Activated B cell treated with CpG ODN at 0.5 μM for 24 hours (primary cell): ENCODE results near the gene ECPAS. TPM values are rescaled to one million over a fixed set of nuclear protein-coding genes. Genes with fewer than 3 reads are reported as not detected.
"Not testable (repeated sequence)": the region's sequence is repeated elsewhere in the genome, so short reads cannot be mapped to it uniquely, and the experiment has no call there.

Source experiments
- ATAC-seq: fragments of 200-7000 bp; cut with Tn5 transposase; one replicate; pipeline ENCODE4 v1.10.0; 2021; ENCODE audit warnings: low read depth, mild to moderate bottlenecking, moderate library complexity
- CTCF ChIA-PET: fragments of 350-600 bp; sonication (Branson Sonifier 250); formaldehyde crosslinking; loops from one replicate; lab custom pipeline; 2021; ENCODE audit warnings: antibody characterized with exemption; lab: Charles Lee
- POLR2A ChIA-PET: fragments of 350-600 bp; sonication (Branson Sonifier 250); formaldehyde crosslinking; loops from one replicate; lab custom pipeline; 2021; ENCODE audit warnings: antibody characterized with exemption; lab: Charles Lee
- DNase-seq: peaks from one replicate; pipeline ENCODE4 v3.0.0; 2022
- H3K27ac Mint-ChIP-seq: one replicate; pipeline ENCODE4 v1.8.0; 2020; ENCODE audit warnings: mixed read lengths
- H3K27me3 Mint-ChIP-seq: one replicate; pipeline ENCODE4 v1.8.0; 2021; ENCODE audit warnings: mixed read lengths
- H3K36me3 Mint-ChIP-seq: one replicate; pipeline ENCODE4 v1.8.0; 2021; ENCODE audit warnings: low read depth, mixed read lengths
- H3K4me1 Mint-ChIP-seq: one replicate; pipeline ENCODE4 v1.8.0; 2021; ENCODE audit warnings: mixed read lengths
- H3K4me3 Mint-ChIP-seq: one replicate; pipeline ENCODE4 v1.8.0; 2020; ENCODE audit warnings: mild to moderate bottlenecking, mixed read lengths
- H3K9me3 Mint-ChIP-seq: one replicate; pipeline ENCODE4 v1.8.0; 2020; ENCODE audit warnings: mixed read lengths
- intact Hi-C: fragments of 100-400 bp; cut with micrococcal nuclease; formaldehyde crosslinking; loops from one replicate; pipeline ENCODE4 v1.15.1; 2024
- total RNA-seq: library from RNA; stranded (reverse); gene quantifications from 2 replicates; pipeline ENCODE4 v1.2.3, GENCODE V29; 2022
- TF ChIP-seq, protein P1 (sequence below): fragments of 200-600 bp; IDR thresholded peaks from one replicate; pipeline ENCODE4 v1.8.0; 2022; ENCODE audit warnings: antibody characterized with exemption, mild to moderate bottlenecking

ECPAS gene
- total RNA-seq, 1 donor from 2014 or later = 81.9 TPM

- ChIA-PET CTCF (interaction anchor here (0.6 kb wide), 1 partner anchor 12 kb away, joined by 3 read pairs; no protein-coding TSS in a partner anchor), POLR2A (no interaction called here)
- ATAC-seq (no peak), DNase-seq (no peak)
- H3K9me3 Mint-ChIP-seq = peaks cover under 1% of the 10 kb centered on the region
- no peak overlapping the region for H3K27ac Mint-ChIP-seq
- TF ChIP-seq, protein P1, sequence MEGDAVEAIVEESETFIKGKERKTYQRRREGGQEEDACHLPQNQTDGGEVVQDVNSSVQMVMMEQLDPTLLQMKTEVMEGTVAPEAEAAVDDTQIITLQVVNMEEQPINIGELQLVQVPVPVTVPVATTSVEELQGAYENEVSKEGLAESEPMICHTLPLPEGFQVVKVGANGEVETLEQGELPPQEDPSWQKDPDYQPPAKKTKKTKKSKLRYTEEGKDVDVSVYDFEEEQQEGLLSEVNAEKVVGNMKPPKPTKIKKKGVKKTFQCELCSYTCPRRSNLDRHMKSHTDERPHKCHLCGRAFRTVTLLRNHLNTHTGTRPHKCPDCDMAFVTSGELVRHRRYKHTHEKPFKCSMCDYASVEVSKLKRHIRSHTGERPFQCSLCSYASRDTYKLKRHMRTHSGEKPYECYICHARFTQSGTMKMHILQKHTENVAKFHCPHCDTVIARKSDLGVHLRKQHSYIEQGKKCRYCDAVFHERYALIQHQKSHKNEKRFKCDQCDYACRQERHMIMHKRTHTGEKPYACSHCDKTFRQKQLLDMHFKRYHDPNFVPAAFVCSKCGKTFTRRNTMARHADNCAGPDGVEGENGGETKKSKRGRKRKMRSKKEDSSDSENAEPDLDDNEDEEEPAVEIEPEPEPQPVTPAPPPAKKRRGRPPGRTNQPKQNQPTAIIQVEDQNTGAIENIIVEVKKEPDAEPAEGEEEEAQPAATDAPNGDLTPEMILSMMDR = no peak
- intact Hi-C loops = no loop called here
- H3K4me3 Mint-ChIP-seq = no peak overlapping the region
- H3K4me1 Mint-ChIP-seq = no peaks in the 10 kb centered on the region
- no peaks in the 10 kb centered on the region for H3K27me3 Mint-ChIP-seq
- peaks cover 96% of the 10 kb centered on the region for H3K36me3 Mint-ChIP-seq
Observed at GRCh38 chr9:111411266-111411665, 72.9 kb downstream of the ECPAS start.

DNA sequence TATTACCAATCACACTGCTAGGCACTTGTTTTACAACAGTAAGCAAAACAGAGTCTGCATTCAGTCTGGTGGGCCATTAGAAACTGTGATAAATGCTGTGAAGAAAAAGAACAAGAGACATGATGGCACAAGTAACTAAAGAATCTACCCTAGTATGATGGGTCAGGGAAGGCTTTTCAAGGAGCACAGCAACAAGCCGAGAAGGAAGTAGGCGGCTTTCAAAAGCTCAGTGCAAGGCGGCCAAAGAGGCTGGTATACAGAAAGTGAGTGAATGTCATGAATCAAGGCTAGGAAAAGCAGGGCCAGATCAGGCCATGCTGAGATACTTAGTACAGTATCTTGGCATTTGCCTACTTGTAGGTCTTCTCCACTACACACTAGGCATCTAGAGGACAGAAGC is 76.4 kb downstream of the ECPAS start:
- ATAC-seq (no peak), DNase-seq (no peak)
- Mint-ChIP-seq H3K36me3 (peaks cover 94% of the 10 kb centered on the region), H3K4me1 (no peaks in the 10 kb centered on the region), H3K27ac (no peak overlapping the region), H3K27me3 (no peaks in the 10 kb centered on the region), H3K9me3 (peaks cover 18% of the 10 kb centered on the region), H3K4me3 (no peak overlapping the region)
- intact Hi-C loops = no loop called here
- ChIA-PET CTCF (no interaction called here), POLR2A (no interaction called here)
- TF ChIP-seq, protein P1 = no peak

DNA sequence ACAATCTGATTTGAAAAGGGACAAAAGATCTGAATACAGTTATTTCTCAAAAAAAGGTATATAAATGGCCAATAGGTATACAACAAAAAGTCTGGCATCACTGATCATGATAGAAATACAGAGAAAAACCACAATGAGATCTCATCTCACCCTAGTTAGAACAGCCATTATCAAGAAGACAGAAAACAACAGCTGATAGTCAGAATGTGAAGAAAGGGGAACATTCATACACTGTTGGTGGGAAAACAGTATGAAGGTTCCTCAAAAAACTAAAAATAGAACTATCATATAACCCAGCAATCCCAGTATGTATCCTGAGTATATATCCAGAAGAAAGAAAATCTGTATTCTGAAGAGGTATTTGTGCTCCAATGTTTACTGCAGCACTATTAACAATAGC is 78.5 kb downstream of the ECPAS start:
- no peaks in the 10 kb centered on the region for H3K27me3 Mint-ChIP-seq
- TF ChIP-seq, protein P1 = no peak
- DNase-seq (no peak), ATAC-seq (no peak)
- peaks cover 95% of the 10 kb centered on the region for H3K36me3 Mint-ChIP-seq
- intact Hi-C loops = no loop called here
- ChIA-PET CTCF (no interaction called here), POLR2A (no interaction called here)
- peaks cover 31% of the 10 kb centered on the region for H3K9me3 Mint-ChIP-seq
- no peaks in the 10 kb centered on the region for H3K4me1 Mint-ChIP-seq
- no peak overlapping the region for H3K4me3 Mint-ChIP-seq
- H3K27ac Mint-ChIP-seq = no peak overlapping the region

DNA sequence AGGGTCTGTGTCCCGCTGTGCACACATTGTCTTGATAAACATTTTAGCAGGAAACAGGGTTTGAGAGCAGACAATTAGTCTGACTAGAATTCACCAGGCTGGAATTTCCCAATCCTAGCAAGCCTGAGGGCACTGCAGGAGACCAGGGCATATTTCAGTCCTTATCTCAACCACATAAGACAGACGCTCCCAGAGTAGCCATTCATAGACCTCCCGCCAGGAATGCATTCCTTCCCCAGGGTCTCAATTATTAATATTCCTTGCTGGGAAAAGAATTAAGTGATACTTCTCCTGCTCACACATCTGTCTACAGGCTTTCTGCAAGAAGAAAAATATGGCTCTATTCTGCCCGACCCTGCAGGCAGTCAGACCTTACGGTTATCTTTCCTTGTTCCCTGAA is 82.7 kb downstream of the ECPAS start:
- DNase-seq, ATAC-seq, H3K4me3 Mint-ChIP-seq, H3K4me1 Mint-ChIP-seq, intact Hi-C loops, H3K27ac Mint-ChIP-seq, H3K27me3 Mint-ChIP-seq, CTCF ChIA-PET: not testable (repeated sequence)
- Mint-ChIP-seq H3K36me3 (peaks cover 91% of the 10 kb centered on the region), H3K9me3 (peaks cover 38% of the 10 kb centered on the region)
- POLR2A ChIA-PET = interaction anchor here (0.6 kb wide), 1 partner anchor 1291 kb away, joined by 5 read pairs; no protein-coding TSS in a partner anchor

- ChIA-PET POLR2A (no interaction called here), CTCF (interaction anchor here (0.5 kb wide), 1 partner anchor 221 kb away, joined by 4 read pairs; no protein-coding TSS in a partner anchor)
- DNase-seq (no peak), ATAC-seq (no peak)
- peaks cover 32% of the 10 kb centered on the region for H3K9me3 Mint-ChIP-seq
- H3K4me1 Mint-ChIP-seq = no peaks in the 10 kb centered on the region
- TF ChIP-seq, protein P1 = no peak
- H3K27me3 Mint-ChIP-seq = no peaks in the 10 kb centered on the region
- H3K4me3 Mint-ChIP-seq = no peak overlapping the region
- peaks cover 90% of the 10 kb centered on the region for H3K36me3 Mint-ChIP-seq
- intact Hi-C loops = no loop called here
- no peak overlapping the region for H3K27ac Mint-ChIP-seq
Observed at GRCh38 chr9:111400564-111400898, 83.7 kb downstream of the ECPAS start.
